ENCODE results near the gene MAPRE2.
"Not testable (repeated sequence)": the region's sequence is repeated elsewhere in the genome, so short reads cannot be mapped to it uniquely, and the experiment has no call there.

Gene MAPRE2

GRCh38 chr18:35085450-35086380 is 44.5 kb downstream of the MAPRE2 start:
- DNase-seq (ENCODE audit: low read depth, low spot score): no peak

DNA sequence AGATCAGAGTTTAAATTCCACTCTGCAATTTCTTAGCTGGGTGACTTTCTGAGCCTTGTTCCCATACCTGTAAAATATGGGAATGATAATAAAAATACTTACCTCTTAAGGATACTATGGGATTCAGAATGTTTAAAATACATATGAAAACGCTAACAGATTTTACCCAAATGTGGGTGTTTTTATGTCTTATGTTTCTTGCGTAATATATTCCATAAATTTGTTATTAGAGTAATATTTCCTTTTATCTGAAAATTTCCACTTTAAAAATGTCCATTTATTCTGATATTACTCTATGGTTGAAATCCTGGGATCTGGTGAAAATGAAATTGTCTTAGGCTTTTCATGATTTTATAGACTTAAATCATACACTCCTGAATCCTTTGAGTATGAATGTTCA is 45.5 kb downstream of the MAPRE2 start:
- DNase-seq (ENCODE audit: low read depth, low spot score): no peak
- no peak overlapping the region for H3K4me3 ChIP-seq (ENCODE audit: low read length)

More at GRCh38 chr18:35085450-35086380, 44.5 kb downstream of the MAPRE2 start:
- no peak overlapping the region for H3K4me3 ChIP-seq (ENCODE audit: low read length)

GRCh38 chr18:35087726-35088125 is 46.5 kb downstream of the MAPRE2 start:
- no peak for DNase-seq (ENCODE audit: low read depth, low spot score)
- no peak overlapping the region for H3K4me3 ChIP-seq (ENCODE audit: low read length)

DNA sequence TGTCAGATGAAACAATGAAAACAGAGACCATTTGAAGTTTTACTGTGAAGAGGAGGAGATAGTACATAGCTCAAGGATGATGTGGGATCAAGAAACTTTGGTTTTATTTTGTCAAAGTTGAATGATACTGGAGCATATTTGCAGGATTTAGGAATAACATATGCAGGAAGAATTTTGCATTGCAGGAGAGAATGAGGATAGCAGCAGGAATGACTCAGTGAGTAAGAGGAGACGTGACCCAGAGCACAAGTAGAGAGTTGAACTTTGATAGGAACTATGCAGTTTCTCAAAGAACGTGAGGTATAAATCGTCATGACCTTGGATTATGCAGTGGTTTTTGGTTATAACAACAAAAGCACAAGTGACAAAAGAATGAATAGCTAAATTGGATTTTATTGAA is 47.7 kb downstream of the MAPRE2 start:
- no peak overlapping the region for H3K4me3 ChIP-seq (ENCODE audit: low read length)
- no peak for DNase-seq (ENCODE audit: low read depth, low spot score)

- H3K4me3 ChIP-seq (ENCODE audit: low read length): no peak overlapping the region
- no peak for DNase-seq (ENCODE audit: low read depth, low spot score)
Observed at GRCh38 chr18:35089382-35089781, 48.2 kb downstream of the MAPRE2 start.

GRCh38 chr18:35089891-35090550 is 48.8 kb downstream of the MAPRE2 start:
- DNase-seq (ENCODE audit: low read depth, low spot score): no peak
- H3K4me3 ChIP-seq (ENCODE audit: low read length): no peak overlapping the region

GRCh38 chr18:35091841-35092240 is 50.6 kb downstream of the MAPRE2 start:
- H3K4me3 ChIP-seq (ENCODE audit: low read length): no peak overlapping the region
- no peak for DNase-seq (ENCODE audit: low read depth, low spot score)

DNA sequence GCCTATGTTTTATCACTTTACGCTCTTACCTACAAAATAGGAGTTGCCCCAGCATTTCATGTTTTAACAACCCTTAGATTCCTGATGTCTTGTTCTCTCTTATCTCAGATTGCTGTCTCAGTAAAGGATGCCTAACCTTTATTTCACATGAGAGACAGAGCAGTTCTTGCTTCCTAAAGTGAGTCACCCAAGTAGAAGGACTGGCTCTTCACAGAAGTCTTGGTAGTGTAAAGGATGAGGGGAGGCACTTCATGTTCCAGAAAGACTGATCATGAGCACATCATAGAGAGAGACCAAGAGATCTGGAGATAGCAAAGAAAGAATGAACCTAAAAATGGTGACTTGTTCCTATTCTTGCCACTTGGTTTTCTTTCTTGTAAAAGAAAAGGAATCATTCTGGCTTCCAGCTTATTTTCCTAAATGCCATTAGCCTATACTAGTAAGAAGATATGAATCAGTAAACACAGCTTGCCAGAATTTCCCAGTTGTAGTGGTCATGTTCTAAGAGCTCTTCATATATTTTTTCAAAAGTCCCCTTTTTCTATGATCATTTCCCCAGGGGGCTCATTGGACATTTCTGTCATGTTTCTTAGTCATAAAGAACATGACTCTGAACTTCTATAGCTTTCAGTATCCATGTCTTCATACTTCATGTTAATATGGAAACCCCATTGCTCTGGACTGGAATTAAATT is 54.9 kb downstream of the MAPRE2 start:
- DNase-seq (ENCODE audit: low read depth, low spot score): no peak
- no peak overlapping the region for H3K4me3 ChIP-seq (ENCODE audit: low read length)

- H3K4me3 ChIP-seq (ENCODE audit: low read length): no peak overlapping the region
- no peak for DNase-seq (ENCODE audit: low read depth, low spot score)
Observed at GRCh38 chr18:35096677-35097011, 55.4 kb downstream of the MAPRE2 start.

- DNase-seq (ENCODE audit: low read depth, low spot score): no peak
- H3K4me3 ChIP-seq (ENCODE audit: low read length): no peak overlapping the region
Observed at GRCh38 chr18:35097195-35097594, 56.0 kb downstream of the MAPRE2 start.

DNA sequence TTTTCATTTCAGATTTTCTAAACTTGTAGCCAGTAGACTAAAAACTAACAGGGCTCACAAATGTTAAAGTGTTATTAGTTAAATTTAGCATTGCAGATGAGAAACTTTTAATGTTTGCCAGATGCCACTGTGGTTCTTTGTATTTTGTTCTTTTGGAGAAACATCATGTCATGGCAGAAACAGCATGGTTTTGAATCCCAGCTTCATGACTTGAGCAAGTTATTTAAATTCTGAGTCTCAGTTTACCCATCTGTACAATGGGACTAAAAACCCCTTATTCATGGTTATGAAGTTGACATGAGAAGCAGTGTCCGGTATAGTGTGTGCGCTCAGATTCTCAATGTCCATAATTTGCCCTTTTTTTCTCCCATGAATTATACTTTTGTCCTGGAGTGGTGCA is 56.5 kb downstream of the MAPRE2 start:
- H3K4me3 ChIP-seq (ENCODE audit: low read length): no peak overlapping the region
- DNase-seq (ENCODE audit: low read depth, low spot score): no peak

GRCh38 chr18:35099911-35100310 is 58.7 kb downstream of the MAPRE2 start:
- no peak for DNase-seq (ENCODE audit: low read depth, low spot score)
- no peak overlapping the region for H3K4me3 ChIP-seq (ENCODE audit: low read length)

DNA sequence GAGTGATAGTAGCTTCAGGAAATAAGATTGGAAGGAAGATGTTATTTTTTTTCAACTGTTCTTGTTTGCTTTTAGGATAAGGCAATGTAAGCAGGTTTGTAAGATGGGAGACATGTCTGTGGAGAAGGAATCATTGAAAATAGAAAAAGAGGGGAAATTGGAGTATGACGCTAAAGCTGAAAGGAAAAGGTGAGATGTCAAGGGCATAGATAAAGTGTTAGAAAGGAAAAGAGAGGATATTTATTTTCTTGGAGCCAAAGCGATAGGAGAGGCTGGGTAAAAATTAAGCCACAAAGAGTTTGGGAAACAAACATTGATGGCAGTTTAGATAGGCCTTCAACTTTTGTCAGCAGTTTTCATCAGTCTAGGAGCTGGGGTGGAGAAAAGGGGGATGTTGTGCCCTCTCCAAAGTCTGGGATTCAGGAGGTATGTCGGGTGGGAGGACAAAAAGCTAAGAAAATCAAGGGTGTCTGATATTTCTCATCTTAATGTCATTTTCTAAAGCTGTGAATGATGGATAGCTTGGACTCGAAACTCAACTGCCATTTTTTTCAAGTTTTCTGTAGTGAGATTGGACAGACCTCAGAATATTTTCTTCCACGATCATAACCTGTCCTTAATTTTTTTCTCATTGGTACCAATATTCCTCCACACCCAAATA is 63.3 kb downstream of the MAPRE2 start:
- H3K4me3 ChIP-seq (ENCODE audit: low read length): no peak overlapping the region

GRCh38 chr18:35106013-35106844 is 65.0 kb downstream of the MAPRE2 start:
- no peak overlapping the region for H3K4me3 ChIP-seq (ENCODE audit: low read length)
- DNase-seq (ENCODE audit: low read depth, low spot score): no peak

More for the DNA sequence above, 63.3 kb downstream of the MAPRE2 start:
- DNase-seq (ENCODE audit: low read depth, low spot score): no peak

- peak; percentile 25 for DNase-seq (ENCODE audit: low read depth, low spot score)
- H3K4me3 ChIP-seq (ENCODE audit: low read length): no peak overlapping the region
Observed at GRCh38 chr18:35106845-35107148, 65.6 kb downstream of the MAPRE2 start.

DNA sequence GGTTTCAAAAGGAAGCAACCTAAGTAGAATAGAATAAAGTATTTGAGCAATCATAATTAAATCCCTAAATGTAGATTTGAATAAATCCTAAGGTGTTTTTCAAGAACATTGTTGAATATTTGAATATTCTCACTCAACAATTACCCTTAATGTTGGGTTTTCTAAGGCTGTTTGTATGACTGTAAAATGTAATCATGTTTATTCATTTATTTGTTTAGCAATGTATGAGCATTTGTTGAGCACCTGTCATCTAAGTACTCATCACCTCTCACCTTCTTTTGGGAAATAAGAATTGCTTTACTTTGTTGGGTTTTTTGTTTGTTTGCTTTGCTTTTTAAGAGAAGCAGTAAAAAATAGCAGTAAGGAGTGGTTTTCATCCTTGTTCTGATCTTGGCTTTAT is 66.0 kb downstream of the MAPRE2 start:
- DNase-seq (ENCODE audit: low read depth, low spot score): no peak
- no peak overlapping the region for H3K4me3 ChIP-seq (ENCODE audit: low read length)

DNA sequence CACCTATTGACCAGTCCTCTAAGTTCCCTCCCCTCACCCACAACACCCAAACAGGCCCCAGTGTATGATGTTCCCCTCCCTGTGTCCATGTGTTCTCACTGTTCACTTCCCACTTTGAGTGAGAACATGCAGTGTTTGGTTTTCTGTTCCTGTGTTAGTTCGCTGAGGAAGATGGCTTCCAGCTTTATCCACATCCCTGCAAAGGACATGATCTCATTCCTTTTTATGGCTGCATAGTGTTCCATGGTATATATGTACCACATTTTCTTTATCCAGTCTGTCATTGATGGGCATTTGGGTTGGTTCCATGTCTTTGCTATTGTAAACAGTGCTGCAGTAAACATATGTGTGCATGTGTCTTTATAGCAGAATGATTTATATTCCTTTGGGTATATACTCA is 66.9 kb downstream of the MAPRE2 start:
- DNase-seq (ENCODE audit: low read depth, low spot score); H3K4me3 ChIP-seq (ENCODE audit: low read length): not testable (repeated sequence)

DNA sequence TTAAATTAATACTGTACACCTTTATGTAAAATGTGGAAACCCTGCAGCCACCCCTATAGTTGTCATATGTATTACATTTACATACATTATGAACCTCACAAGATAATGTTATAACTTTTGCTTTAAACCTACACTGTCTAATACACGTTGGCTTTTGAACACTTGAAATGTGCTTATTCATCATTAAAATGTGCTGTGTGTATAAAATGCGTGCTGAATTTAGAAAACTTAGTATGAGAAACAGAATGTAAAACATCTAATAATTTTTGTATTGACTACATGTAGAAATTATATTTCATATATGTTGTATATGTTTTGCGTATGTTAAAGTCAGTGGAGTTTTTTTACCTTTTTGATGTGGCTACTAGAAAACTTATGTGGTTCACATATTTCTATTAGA is 68.8 kb downstream of the MAPRE2 start:
- H3K4me3 ChIP-seq (ENCODE audit: low read length): no peak overlapping the region
- DNase-seq (ENCODE audit: low read depth, low spot score): no peak

Data from Jurkat, Clone E6-1 (cell line).